ENCODE results near the gene GRAMD4.

Gene GRAMD4

GRCh38 chr22:46619830-46620501 lies at the start of gene GRAMD4:
TSS of gene GRAMD4 (plus strand) at chr22:46620386. CDS start at chr22:46626800, 6,414 bp downstream.
- DNase-seq (ENCODE audit: low spot score), result peak; percentile 87

GRCh38 chr22:46571642-46572250 lies 48.4 kb upstream of the GRAMD4 start:
- DNase-seq (ENCODE audit: low spot score), result no peak

- DNase-seq (ENCODE audit: low spot score), result no peak
These were observed 47.0 kb upstream of the GRAMD4 start for GRCh38 chr22:46572911-46573780.

GRCh38 chr22:46573781-46574437 lies 46.3 kb upstream of the GRAMD4 start:
- no peak for DNase-seq (ENCODE audit: low spot score)

GRCh38 chr22:46574438-46574992 lies 45.7 kb upstream of the GRAMD4 start:
- no peak for DNase-seq (ENCODE audit: low spot score)

- no peak for DNase-seq (ENCODE audit: low spot score)
These were observed 44.9 kb upstream of the GRAMD4 start for GRCh38 chr22:46574993-46575910.

GRCh38 chr22:46575911-46576555 lies 44.2 kb upstream of the GRAMD4 start:
- no peak for DNase-seq (ENCODE audit: low spot score)

GRCh38 chr22:46576556-46577367 lies 43.4 kb upstream of the GRAMD4 start:
- no peak for DNase-seq (ENCODE audit: low spot score)

- no peak for DNase-seq (ENCODE audit: low spot score)
These were observed 42.6 kb upstream of the GRAMD4 start for GRCh38 chr22:46577368-46578249.

GRCh38 chr22:46578251-46578823 lies 41.8 kb upstream of the GRAMD4 start:
- no peak for DNase-seq (ENCODE audit: low spot score)

- DNase-seq (ENCODE audit: low spot score), result no peak
These were observed 41.2 kb upstream of the GRAMD4 start for GRCh38 chr22:46578824-46579561.

GRCh38 chr22:46579751-46580449 lies 40.3 kb upstream of the GRAMD4 start:
- no peak for DNase-seq (ENCODE audit: low spot score)

GRCh38 chr22:46580940-46581537 lies 39.1 kb upstream of the GRAMD4 start:
- no peak for DNase-seq (ENCODE audit: low spot score)

GRCh38 chr22:46581538-46582244 lies 38.5 kb upstream of the GRAMD4 start:
- no peak for DNase-seq (ENCODE audit: low spot score)

- no peak for DNase-seq (ENCODE audit: low spot score)
These were observed 37.8 kb upstream of the GRAMD4 start for GRCh38 chr22:46582281-46582933.

Measured in pons (tissue), 1 donor.